ENCODE measurements around the gene HNF4A. TPM values are rescaled to one million over a fixed set of nuclear protein-coding genes. Genes with fewer than 3 reads are reported as not detected.

Gene HNF4A
- total and polyA plus RNA-seq, 2 of the 13 experiments (the other 11 are each of a cell fraction or from before 2014, with no cell fraction given) = 80.9 to 169 TPM

- TF ChIP-seq HIC2 (CRISPR knock-in tag; IDR thresholded peaks at IDR 0.05; ENCODE audit: low read depth) (no peak), YEATS4 (CRISPR knock-in tag; IDR thresholded peaks at IDR 0.05; ENCODE audit: borderline replicate concordance) (peak; percentile 76; the same call in 1 of the 2 replicates), ATF3 (CRISPR knock-in tag; IDR thresholded peaks at IDR 0.05) (no peak), STAT5B (CRISPR knock-in tag; IDR thresholded peaks at IDR 0.05) (no peak), ZNF281 (CRISPR knock-in tag; IDR thresholded peaks at IDR 0.05; ENCODE audit: borderline replicate concordance) (no peak), THAP8 (CRISPR knock-in tag; IDR thresholded peaks at IDR 0.05; ENCODE audit: borderline replicate concordance) (no peak), SRY (CRISPR knock-in tag; IDR thresholded peaks at IDR 0.05) (no peak; the same call in none of the 2 replicates), SOX6 (IDR thresholded peaks at IDR 0.05) (no peak), SOX6 (CRISPR knock-in tag; IDR thresholded peaks at IDR 0.05) (no peak), LRRFIP1 (CRISPR knock-in tag; conservative IDR thresholded peaks at IDR 0.05) (no peak), ZNF589 (CRISPR knock-in tag; conservative IDR thresholded peaks at IDR 0.05) (no peak), BHLHE40 (IDR thresholded peaks at IDR 0.05; ENCODE audit: low read length) (no peak), ZFP82 (CRISPR knock-in tag; IDR thresholded peaks at IDR 0.05; ENCODE audit: borderline replicate concordance) (no peak; the same call in 1 of the 2 replicates), ZNF580 (CRISPR knock-in tag; IDR thresholded peaks at IDR 0.05; ENCODE audit: borderline replicate concordance, low read depth) (no peak), MAFG (CRISPR knock-in tag; IDR thresholded peaks at IDR 0.05) (no peak)
Observed at GRCh38 chr20:44393608-44394451, 38.3 kb downstream of the HNF4A start (continued).
